Measurements from ENCODE around the gene SH3PXD2A.
"Not testable (repeated sequence)": the region's sequence is repeated elsewhere in the genome, so short reads cannot be mapped to it uniquely, and the experiment has no call there.

SH3PXD2A gene

GRCh38 chr10:103616705-103617601 lies 238.4 kb downstream of the SH3PXD2A start:
- DNase-seq: no peak

GRCh38 chr10:103614306-103615158 lies 240.8 kb downstream of the SH3PXD2A start:
- DNase-seq: no peak

GRCh38 chr10:103613616-103614015 lies 241.8 kb downstream of the SH3PXD2A start:
- no peak for DNase-seq

GRCh38 chr10:103612462-103613365 lies 242.7 kb downstream of the SH3PXD2A start:
- DNase-seq: no peak

- DNase-seq: no peak
Observed at GRCh38 chr10:103610921-103611511, 244.4 kb downstream of the SH3PXD2A start.

- DNase-seq: no peak
Observed at GRCh38 chr10:103610083-103610472, 245.3 kb downstream of the SH3PXD2A start.

GRCh38 chr10:103609231-103610082 lies 245.9 kb downstream of the SH3PXD2A start:
- DNase-seq: no peak

- not testable (repeated sequence) for DNase-seq
Observed at GRCh38 chr10:103608056-103608455, 247.3 kb downstream of the SH3PXD2A start.

GRCh38 chr10:103607051-103607450 lies 248.3 kb downstream of the SH3PXD2A start:
- DNase-seq: not testable (repeated sequence)

GRCh38 chr10:103606097-103606438 lies 249.3 kb downstream of the SH3PXD2A start:
- not testable (repeated sequence) for DNase-seq

GRCh38 chr10:103605359-103606096 lies 249.8 kb downstream of the SH3PXD2A start:
- DNase-seq: peak; percentile 59 to 61

- DNase-seq: no peak
Observed at GRCh38 chr10:103603382-103603781, 252.0 kb downstream of the SH3PXD2A start.

- DNase-seq: no peak
Observed at GRCh38 chr10:103602852-103603155, 252.6 kb downstream of the SH3PXD2A start.

- DNase-seq: no peak
Observed at GRCh38 chr10:103602028-103602851, 253.1 kb downstream of the SH3PXD2A start.

- DNase-seq: no peak
Observed at GRCh38 chr10:103600956-103601569, 254.3 kb downstream of the SH3PXD2A start.

GRCh38 chr10:103600325-103600724 lies 255.1 kb downstream of the SH3PXD2A start:
- no peak for DNase-seq

- no peak for DNase-seq
Observed at GRCh38 chr10:103599907-103600306, 255.5 kb downstream of the SH3PXD2A start.

- DNase-seq: no peak
Observed at GRCh38 chr10:103599211-103599610, 256.2 kb downstream of the SH3PXD2A start.

GRCh38 chr10:103598654-103599115 lies 256.7 kb downstream of the SH3PXD2A start:
- peak; percentile 23 to 40 for DNase-seq
